Prostate gland (tissue), 2 donors: ENCODE data around the gene STAB1. TPM values are rescaled to one million over a fixed set of nuclear protein-coding genes. Genes with fewer than 3 reads are reported as not detected.

Experiments used
- DNase-seq: peaks from one replicate; pipeline ENCODE4 v3.0.0-alpha.2; 2019; ENCODE audit warnings: low spot score
- H3K27ac ChIP-seq, 2 donors: fragments of 200-600 bp; sonication (generic); 2 replicates each; pipeline ENCODE4 v1.5.1; 2017 to 2019
- H3K27me3 ChIP-seq: fragments of 200-600 bp; sonication (generic); replicated peaks from 2 replicates; pipeline ENCODE4 v1.5.1; 2019; ENCODE audit not compliant: insufficient read depth
- H3K36me3 ChIP-seq, 2 donors: fragments of 200-600 bp; sonication (generic); 1 replicate in 1 of 2; 2 replicates in 1 of 2; pipeline versions ENCODE4 v1.5.1 to v1.8.1; 2017 to 2019
- H3K4me1 ChIP-seq: fragments of 200-600 bp; sonication (generic); replicated peaks from 2 replicates; pipeline ENCODE4 v1.5.1; 2019
- H3K4me3 ChIP-seq, 2 donors: fragments of 200-600 bp; sonication (generic); 2 replicates each; pipeline ENCODE4 v1.5.1; 2017 to 2019
- H3K9me3 ChIP-seq: fragments of 200-600 bp; sonication (generic); 2 replicates; pipeline ENCODE4 v1.5.1; 2017
- POLR2A ChIP-seq: fragments of 450-650 bp; IDR thresholded peaks from one replicate; pipeline ENCODE4 v1.6.1; 2016; ENCODE audit warnings: antibody characterized with exemption, mild to moderate bottlenecking
- POLR2AphosphoS5 ChIP-seq: sonication (generic); formaldehyde crosslinking; IDR thresholded peaks from one replicate; pipeline ENCODE4 v1.6.1; 2017; ENCODE audit warnings: antibody characterized with exemption
- WGBS: methylation state at CpG from one replicate; pipeline ENCODE4 v1.1.5; 2018; 5-methylcytosine and 5-hydroxymethylcytosine counted together
- intact Hi-C: fragments of 100-400 bp; cut with DNase I; formaldehyde crosslinking; loops from one replicate; pipeline ENCODE4 v1.14.2; 2022
- total RNA-seq, 2 donors: library from RNA; depleted of rRNA; stranded (reverse); fragments of >200 nt; gene quantifications; one replicate each; pipeline ENCODE4 v1.1.0, GENCODE V29; 2016
- TF ChIP-seq, protein P1 (sequence below), 4 experiments: fragments of 200-600 bp in 2 of 4; fragments of 450-650 bp in 2 of 4; sonication (generic) in 2 of 4; IDR thresholded peaks; 1 replicate in 3 of 4; 2 replicates in 1 of 4; pipeline ENCODE4 v1.5.1; 2016 to 2019; ENCODE audit warnings: antibody characterized with exemption in 4 of 4, mild to moderate bottlenecking in 2 of 4, moderate library complexity in 2 of 4

Gene STAB1
- total RNA-seq, 2 donors from 2014 or later: 21.8 to 68.6 TPM

- Histone ChIP-seq H3K4me3 (no peak overlapping the region), H3K4me1 (no peaks in the 10 kb centered on the region), H3K27me3 (no peaks in the 10 kb centered on the region), H3K36me3 (peaks cover 0 to 6% of the 10 kb centered on the region in 2 donors), H3K27ac (no peak overlapping the region), H3K9me3 (no peaks in the 10 kb centered on the region)
- no peak for DNase-seq
- intact Hi-C loops: no loop called here
- WGBS: 65% methylated on average over 3 of the region's 3 CpGs
- TF ChIP-seq, protein P1, sequence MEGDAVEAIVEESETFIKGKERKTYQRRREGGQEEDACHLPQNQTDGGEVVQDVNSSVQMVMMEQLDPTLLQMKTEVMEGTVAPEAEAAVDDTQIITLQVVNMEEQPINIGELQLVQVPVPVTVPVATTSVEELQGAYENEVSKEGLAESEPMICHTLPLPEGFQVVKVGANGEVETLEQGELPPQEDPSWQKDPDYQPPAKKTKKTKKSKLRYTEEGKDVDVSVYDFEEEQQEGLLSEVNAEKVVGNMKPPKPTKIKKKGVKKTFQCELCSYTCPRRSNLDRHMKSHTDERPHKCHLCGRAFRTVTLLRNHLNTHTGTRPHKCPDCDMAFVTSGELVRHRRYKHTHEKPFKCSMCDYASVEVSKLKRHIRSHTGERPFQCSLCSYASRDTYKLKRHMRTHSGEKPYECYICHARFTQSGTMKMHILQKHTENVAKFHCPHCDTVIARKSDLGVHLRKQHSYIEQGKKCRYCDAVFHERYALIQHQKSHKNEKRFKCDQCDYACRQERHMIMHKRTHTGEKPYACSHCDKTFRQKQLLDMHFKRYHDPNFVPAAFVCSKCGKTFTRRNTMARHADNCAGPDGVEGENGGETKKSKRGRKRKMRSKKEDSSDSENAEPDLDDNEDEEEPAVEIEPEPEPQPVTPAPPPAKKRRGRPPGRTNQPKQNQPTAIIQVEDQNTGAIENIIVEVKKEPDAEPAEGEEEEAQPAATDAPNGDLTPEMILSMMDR (IDR thresholded peaks at IDR 0.05): no peak
- TF ChIP-seq POLR2AphosphoS5 (no peak), POLR2A (no peak)
These were observed 57.0 kb downstream of the STAB1 start for GRCh38 chr3:52552089-52552488.

GRCh38 chr3:52554026-52554755 is 59.1 kb downstream of the STAB1 start:
- no peak for DNase-seq
- Histone ChIP-seq H3K4me3 (no peak overlapping the region), H3K27ac (no peak overlapping the region), H3K27me3 (no peaks in the 10 kb centered on the region), H3K9me3 (no peaks in the 10 kb centered on the region), H3K4me1 (no peaks in the 10 kb centered on the region), H3K36me3 (peaks cover 0 to 6% of the 10 kb centered on the region in 2 donors)
- intact Hi-C loops: no loop called here
- 86% methylated on average over 5 of the region's 5 CpGs for WGBS
- TF ChIP-seq POLR2A (no peak), POLR2AphosphoS5 (no peak)
- TF ChIP-seq, protein P1 (IDR thresholded peaks at IDR 0.05): no peak

DNA sequence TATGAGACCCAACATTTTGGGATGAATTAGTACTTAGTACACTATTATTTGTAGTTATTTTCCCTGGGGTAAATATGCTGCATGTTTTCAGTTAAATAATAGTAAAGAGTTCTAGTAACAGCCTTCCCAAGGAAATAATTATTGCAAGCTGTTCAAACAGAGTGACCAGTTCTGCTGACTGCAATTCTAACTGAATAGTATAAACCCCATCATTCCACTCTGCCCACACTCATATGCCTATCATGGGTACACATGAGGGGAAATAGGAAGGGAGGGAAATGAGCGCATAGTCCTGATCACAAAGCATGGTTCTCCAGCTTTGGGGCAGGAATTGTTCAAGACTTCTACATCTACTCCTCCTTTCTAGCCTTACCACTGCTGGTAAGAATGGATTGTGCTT is 59.9 kb downstream of the STAB1 start:
- Histone ChIP-seq H3K36me3 (peaks cover 0 to 6% of the 10 kb centered on the region in 2 donors), H3K4me1 (no peaks in the 10 kb centered on the region), H3K27ac (no peak overlapping the region), H3K9me3 (no peaks in the 10 kb centered on the region), H3K4me3 (no peak overlapping the region), H3K27me3 (no peaks in the 10 kb centered on the region)
- TF ChIP-seq, protein P1 (IDR thresholded peaks at IDR 0.05): no peak
- no peak for TF ChIP-seq POLR2A
- intact Hi-C loops: no loop called here
- WGBS: 93% methylated on average over 1 of the region's 1 CpG
- DNase-seq: no peak

- no peak for DNase-seq
- Histone ChIP-seq H3K4me1 (no peaks in the 10 kb centered on the region), H3K27me3 (no peaks in the 10 kb centered on the region), H3K9me3 (no peaks in the 10 kb centered on the region), H3K4me3 (no peak overlapping the region), H3K36me3 (peaks cover 0 to 6% of the 10 kb centered on the region in 2 donors), H3K27ac (no peak overlapping the region)
- TF ChIP-seq POLR2AphosphoS5 (no peak), POLR2A (no peak)
- TF ChIP-seq, protein P1 (IDR thresholded peaks at IDR 0.05): no peak
- 73% methylated on average over 9 of the region's 9 CpGs for WGBS
- intact Hi-C loops: no loop called here
These were observed 62.1 kb downstream of the STAB1 start for GRCh38 chr3:52557011-52557960.
